ENCODE data around the gene IGLL5. TPM values are rescaled to one million over a fixed set of nuclear protein-coding genes. Genes with fewer than 3 reads are reported as not detected.

The IGLL5 gene
- total RNA-seq, 2 donors from 2014 or later: 0.58 to 0.77 TPM

DNA sequence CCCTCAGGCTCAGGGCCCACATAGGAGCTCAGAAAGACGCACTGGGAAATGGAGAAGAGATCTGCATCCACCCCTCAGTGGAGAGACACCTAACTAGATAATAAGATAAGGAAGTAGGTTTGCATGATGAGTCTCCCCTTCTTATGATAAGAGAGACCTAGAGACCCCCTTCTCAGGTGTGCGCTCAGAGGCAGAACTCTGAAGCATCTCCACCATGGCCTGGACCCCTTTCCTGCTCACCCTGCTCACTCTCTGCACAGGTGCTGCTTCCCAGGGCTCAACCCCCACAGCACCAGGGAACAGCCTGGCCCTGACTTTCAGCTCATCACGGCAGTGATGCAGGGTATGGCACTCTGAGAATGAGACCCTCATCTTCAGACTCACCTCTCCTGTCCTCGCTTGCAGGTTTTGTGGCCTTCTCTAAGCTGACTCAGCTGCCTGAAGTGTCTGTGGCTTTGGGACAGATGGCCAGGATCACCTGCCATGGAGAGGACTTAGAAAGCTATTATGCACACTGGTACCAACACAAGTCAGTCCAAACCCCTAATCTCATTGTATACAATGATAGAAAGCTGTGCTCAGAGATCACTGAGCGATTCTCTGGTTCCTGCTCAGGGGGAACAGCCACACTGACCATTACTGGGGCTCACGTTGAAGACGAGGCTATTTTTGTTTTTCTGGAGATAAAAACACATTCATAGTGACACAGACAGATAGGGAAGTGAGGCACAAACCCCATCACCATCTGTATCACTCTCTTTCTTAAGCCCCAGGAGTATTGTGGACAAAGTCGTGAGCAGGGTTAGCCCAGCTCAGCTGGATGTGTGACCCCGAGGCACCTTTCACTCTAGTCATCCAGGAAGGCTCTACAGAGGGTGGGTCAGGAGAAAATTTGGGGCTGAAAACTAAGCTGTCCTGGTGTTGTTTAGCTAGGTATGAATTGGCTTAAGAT is 29.7 kb upstream of the IGLL5 start:
- DNase-seq: no peak
- intact Hi-C loops (cut with DNase I): loop anchor here in 1 of 2 donors (10.0 kb wide), 1 partner anchor 87 kb away; no protein-coding TSS in a partner anchor
- ATAC-seq: no peak

DNA sequence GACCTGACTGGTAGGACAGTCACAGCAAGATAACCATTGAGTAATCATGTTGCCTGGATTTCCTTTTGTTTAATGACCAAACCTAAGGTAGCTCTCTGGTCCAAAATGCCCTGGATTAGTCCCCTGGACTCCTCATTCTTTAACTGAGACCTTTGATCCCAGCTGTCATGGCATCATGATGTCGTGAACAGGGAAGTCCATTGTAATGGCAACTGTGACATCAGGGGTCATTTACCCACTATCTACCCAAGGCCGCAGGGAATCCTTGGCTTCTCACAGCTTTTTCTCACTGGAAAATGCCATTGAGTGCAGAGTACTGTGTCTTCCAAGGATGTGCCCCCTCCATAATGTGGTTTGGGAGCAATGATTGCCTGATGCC is 29.1 kb upstream of the IGLL5 start:
- ATAC-seq: no peak
- no peak for DNase-seq
- intact Hi-C loops (cut with DNase I): loop anchor here in 1 of 2 donors (10.0 kb wide), 1 partner anchor 86 kb away; no protein-coding TSS in a partner anchor

DNA sequence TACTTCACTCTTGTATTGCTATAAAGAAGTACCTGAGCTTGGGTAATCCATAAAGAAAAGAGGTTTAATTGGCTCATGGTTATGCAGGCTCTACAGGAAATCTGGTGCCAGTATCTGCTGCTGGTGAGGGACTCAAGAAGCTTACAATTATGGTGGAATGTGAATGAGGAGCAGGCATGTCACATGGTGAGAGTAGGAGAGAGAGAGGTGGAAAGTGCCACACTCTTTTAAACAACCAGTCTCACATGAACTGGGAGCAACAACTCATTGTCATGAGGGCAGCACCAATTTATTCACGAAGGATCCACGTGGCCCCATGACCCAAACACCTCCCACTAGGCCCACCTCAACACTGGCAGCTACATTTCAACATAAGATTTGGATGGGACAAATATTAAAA is 24.6 kb upstream of the IGLL5 start:
- intact Hi-C loops (cut with DNase I): no loop called here
- ATAC-seq (no peak), DNase-seq (no peak)

DNA sequence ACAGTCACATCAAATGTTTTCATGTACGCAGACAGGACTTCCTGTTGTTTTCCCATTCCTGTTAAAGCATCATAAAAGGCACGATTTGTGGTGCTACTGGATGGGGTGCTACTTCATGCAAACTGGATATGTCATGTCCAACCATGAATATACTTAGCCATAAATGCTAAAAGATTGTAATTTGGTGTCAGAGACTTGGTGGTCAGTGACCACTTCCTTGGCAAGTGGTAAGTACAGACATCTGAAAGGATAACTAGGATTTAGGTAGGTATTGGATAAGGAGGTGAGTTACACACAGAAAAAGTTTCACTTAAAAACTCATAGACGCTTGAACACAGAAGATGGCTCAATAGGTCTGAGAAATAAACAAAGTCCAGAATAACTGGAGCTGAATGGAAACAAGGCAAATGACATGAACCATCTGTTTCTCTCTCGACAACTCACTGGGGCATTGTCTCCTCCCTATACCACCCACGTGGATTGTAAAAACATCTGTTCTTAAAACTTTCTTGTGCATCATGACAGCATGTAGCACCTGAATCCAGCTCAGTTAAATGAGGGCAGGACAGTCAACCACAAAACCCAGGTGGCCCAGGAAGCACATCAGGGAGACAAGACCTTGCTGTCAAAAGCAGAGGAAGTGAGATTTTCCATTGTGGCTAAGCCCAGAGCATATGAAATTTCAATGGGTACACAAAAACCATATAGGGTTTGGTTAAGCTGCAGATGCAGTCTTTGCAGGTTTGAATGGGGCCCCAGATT is 22.1 kb upstream of the IGLL5 start:
- DNase-seq: no peak
- intact Hi-C loops (cut with DNase I): no loop called here
- ATAC-seq: peak in 1 of 2 donors; percentile 46

DNA sequence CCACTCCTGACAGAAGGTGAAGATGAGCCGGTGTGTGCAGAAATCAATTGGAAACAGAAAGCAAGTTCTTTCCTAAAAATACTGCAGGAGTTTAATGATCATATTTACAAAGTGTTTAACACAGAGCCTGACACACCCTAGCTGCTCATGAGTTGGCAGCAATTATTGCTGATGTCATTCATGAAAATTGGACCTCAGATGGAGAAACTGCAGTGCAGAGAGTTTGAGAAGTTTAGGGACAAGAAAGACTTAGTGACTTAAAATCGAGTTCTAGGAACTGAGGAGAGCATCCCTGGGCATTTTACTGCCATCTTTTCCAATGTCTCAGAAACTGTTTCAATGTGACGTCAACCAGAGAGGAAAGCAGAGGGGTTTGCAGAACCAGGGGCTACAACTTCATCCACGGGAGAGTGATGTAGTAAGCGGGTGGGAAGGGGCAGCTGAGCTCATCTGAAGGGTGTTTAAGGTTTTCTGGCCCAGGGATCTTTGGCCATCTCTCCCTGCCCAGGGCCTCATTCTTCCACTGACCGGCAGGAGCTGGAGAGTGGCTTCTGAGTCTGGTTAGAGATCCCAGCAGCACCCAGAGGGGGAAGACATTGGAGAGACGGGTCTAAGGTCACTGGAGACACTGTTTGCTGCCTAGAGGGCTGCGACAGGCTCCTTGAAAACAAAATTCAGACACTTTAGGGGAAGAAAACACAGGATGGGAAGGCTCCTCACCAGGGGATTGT is 21.1 kb upstream of the IGLL5 start:
- intact Hi-C loops (cut with DNase I): no loop called here
- no peak for DNase-seq
- ATAC-seq: peak in 1 of 2 donors; percentile 67

DNA sequence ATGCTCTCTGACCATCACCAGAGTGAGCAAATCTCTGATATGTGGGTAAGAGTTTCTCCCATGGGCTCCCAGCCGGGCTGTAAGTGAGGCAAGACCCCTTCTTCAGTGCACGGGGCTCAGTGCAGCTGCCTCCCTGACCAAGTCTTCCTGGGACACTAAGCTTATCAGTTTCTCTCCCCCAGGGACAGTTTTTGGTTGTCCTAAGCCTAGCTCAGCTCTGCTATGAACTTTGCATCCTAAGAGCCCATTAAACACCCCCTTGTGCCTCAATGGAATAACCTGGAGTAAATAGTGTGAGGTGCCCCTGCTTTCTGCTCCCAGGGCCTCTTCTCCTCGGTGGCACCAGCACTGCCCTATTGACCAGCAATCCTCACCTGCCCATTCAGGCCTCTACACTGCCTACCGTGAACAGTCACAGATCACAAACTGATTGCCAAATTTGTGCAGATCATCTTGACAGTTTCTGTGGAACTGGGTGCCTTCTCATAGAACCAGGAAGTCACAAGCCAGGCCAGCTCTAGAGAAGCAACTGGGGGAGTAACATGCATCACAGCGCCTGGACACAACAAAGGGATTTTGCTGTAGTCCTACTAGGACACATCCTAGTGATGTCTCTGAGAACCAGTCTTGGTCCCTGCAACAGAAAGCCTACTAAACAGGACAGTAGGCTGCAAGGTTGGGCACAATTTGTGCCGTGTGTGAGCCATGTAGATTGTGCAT is 19.5 kb upstream of the IGLL5 start:
- no peak for DNase-seq
- no peak for ATAC-seq

DNA sequence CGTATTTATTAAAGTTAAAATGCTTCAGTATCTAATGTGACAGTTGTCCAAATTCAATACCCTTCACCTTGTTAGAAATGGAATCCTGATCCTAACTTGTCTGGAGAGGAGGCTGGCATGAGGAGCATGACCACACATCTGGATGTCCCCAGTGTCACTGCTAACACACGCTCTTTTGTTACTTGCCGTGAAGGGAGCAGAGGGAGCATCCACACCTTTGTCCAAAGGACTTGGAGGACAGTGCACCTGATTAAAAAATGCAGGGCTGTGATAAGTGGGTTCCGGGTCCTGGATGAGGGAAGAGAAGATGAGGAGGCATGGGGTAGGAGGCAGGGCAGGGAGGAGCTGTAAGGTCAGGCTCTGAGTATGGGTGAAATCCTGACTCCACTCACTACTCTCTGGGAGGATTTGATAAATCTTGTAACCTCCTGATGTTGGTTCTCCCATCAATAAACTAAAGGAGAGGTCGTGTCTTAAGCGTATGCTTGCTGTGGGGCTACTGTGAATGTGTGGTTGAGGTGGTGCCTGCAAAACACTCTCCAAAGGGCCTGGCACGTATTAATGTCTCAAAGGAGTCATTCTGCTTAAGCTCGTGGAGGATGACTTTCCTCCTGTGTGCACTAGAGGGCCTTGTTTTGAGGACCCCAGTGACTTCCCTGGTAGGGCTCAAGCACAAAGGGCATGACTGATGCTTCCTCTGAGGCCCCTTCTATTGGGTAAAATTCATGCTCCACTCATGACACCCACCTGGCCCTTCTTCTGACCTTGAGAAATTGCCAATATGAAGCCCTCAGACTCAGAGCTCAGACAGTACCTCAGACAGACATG is 16.8 kb upstream of the IGLL5 start:
- DNase-seq (no peak), ATAC-seq (no peak)
- intact Hi-C loops (cut with DNase I): no loop called here

More for the DNA sequence above, 19.5 kb upstream of the IGLL5 start:
- intact Hi-C loops (cut with DNase I): no loop called here

DNA sequence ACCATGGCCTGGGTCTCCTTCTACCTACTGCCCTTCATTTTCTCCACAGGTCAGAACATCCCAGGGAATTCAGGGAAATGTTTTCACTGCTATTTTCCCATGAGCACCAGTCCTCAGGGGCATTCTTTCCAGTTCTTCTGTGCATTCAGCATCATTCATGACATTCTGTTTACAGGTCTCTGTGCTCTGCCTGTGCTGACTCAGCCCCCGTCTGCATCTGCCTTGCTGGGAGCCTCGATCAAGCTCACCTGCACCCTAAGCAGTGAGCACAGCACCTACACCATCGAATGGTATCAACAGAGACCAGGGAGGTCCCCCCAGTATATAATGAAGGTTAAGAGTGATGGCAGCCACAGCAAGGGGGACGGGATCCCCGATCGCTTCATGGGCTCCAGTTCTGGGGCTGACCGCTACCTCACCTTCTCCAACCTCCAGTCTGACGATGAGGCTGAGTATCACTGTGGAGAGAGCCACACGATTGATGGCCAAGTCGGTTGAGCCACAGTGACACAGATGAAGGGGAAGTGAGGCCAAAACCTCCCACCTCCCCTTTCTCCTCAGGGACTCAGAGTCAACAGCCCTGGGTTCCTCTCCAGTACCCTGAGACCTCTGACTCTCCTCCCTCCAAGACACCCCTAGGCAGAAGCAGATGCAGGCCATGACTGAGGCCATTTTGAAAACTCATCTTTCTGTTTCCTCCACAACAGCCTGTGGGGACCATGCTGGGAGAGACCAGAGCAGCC is 15.9 kb upstream of the IGLL5 start:
- DNase-seq (no peak), ATAC-seq (no peak)
- intact Hi-C loops (cut with DNase I): no loop called here

DNA sequence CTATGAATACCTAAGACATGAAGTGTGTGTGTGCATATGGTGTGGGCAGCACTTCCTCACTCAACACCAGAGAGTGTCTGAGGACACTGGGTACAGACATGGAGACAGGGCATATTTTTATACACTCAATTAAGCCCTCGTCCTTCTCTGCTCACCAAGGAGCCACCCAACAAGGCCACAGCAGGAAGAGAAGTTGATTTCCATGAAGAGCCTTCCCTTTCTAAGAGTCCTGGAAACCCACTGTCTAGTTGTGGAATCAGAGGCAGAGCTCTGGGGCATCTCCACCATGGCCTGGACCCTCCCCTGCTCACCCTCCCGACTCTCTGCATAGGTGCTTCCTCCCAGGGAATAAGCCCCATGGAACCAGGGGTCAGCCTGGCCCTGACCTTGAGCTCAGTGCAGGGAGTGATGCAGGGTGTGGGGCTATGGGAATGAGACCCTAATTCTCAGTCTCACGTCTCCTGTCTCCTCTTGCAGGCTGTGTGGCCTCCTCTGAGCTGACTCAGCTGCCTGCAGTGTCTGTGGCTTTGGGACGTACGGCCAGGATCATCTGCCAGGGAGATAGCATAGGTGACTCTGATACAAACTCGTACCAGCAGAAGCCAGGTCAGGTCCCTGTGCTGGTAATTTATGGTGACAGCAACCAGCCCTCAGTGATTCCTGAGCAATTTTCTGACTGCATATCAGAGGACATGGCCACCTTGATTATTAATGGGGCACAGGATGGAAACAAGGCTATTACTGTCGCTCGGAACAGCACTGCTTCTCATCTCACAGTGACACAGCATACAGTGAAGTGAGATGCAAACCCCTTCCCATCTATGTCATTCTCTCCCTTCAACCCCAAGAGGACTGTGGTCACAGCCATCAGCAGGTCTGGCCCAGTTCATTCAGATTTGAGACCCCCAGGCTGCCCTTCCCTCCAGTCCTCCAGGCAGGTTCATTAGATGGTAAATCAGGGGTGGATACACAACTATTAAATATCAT is 14.6 kb upstream of the IGLL5 start:
- intact Hi-C loops (cut with DNase I): no loop called here
- no peak for ATAC-seq
- DNase-seq: no peak

DNA sequence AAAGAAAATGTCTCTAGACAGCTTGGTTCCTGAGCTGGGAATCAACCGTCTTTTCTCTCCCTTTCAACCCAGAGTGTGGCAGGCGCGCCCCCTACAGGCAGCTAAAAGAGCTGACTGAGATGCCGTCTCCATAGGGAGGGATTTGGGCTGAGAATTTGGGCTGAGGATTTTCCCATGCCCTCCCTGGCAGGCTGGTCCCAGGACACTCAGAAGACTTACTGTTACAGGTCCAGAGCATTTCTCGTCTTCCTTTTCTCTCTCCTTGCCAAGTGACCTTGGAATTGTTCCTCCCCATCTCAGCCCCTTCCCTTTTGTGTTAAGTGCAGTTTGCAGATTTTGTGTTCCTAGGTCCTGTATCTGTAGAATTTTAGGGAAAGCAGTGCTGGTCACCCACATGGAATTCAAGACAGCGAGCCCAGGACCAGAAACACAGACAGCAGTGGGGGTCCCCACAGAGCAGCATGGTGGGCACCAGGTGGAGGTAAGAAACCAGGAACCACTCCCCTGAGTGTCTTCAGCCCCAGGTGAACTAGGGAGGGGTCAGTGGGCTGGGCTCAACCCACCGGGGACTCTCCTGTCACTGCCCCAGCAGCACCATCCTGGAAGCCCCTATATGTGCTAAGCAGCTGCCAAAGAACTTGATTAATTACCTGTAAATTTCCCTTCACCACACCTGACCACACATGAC is 9.9 kb upstream of the IGLL5 start:
- intact Hi-C loops (cut with DNase I): no loop called here
- peak; percentile 51 for DNase-seq

DNA sequence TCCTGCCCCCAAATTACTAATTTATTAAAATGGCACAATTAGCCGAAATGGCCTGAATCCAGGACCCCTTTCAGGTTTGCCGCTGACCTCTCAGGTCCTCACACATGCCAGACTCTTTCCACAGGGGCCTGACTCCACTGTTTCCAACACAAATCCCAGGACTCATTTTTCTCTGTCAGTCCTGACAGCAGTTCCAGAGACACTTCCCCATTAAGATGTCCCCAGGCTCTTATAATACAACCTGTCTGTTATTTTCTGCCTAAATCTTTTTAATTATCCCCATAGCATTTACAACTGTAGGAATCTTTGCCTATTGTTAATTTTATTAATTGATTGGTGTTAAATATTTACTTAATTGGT is 9.4 kb upstream of the IGLL5 start:
- DNase-seq (no peak), ATAC-seq (no peak)
- intact Hi-C loops (cut with DNase I): no loop called here

More for the DNA sequence above, 9.9 kb upstream of the IGLL5 start:
- ATAC-seq: peak in 1 of 2 donors; percentile 24

DNA sequence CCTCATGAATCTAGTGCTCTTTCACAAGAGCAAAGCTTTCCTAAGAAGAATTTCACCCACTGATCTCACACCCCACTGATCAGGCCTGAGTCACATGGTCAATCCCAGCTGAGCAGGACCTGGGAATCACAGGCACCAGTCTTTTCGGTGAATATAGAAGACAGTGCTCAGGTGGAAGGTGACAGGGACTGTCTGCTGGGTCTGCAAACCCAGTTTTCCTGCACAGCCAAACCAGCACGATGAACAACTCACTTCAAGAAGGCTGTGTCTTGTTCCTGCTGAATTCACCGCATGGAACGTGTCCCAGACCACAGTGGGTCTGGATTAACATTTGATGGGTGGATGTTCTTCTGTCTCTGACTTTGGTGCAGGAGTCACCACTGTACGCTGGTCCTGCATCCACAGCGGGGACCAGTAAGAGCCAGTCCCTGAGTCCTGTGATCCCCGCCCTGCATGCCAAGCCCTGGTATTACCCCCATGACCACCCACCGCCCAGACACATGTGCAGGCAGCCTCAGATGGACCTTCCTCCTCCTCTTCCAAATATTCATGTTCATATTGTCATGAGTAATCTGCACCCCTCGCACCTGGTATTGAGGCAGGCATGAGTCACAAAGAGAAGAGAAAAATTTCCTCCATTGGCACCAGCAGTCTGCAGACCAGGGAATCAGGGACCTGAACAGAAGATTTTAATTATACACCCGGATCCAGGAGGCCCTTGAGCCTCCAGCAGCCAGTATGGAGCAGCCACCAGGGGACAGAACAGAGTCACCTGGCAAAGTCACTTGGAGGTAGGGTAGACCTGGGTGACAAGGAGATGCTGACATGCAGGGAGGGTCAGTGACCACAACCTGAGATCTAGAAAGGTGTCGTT is 8.6 kb upstream of the IGLL5 start:
- ATAC-seq (no peak), DNase-seq (no peak)
- intact Hi-C loops (cut with DNase I): no loop called here

DNA sequence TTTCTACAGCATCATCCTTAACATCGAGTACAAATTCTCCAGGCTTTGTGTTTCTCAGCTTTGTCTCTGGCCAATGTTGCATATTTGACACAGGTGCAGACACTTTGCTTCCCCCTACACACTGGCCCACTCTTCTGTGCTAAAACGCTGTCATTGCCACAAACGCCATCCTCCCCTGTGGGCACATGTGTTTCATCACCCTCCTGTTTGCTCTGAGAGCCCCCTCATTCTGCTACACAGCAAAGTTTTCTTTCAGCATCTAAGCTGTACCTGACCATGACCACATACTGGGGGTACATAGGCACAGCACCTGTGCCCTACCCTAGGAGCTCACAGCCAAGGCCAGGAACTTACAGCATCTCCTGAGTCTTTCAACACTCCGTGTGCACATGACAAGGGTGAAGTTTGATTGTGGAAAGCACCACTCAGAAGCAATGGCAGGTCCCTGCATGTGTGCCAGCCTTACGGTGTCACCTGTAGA is 7.9 kb upstream of the IGLL5 start:
- intact Hi-C loops (cut with DNase I): no loop called here
- ATAC-seq: no peak
- DNase-seq: no peak

DNA sequence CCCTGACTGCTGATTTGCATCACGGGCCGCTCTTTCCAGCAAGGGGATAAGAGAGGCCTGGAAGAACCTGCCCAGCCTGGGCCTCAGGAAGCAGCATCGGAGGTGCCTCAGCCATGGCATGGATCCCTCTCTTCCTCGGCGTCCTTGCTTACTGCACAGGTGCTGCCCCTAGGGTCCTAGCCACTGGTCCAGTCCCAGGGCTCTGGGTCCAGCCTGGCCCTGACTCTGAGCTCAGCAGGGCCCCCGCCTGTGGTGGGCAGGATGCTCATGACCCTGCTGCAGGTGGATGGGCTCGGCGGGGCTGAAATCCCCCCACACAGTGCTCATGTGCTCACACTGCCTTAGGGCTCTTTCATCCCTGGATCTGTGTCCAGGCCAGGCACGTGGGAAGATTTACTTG is 7.0 kb upstream of the IGLL5 start:
- ATAC-seq: no peak
- DNase-seq: no peak
- intact Hi-C loops (cut with DNase I): no loop called here

All from left cardiac atrium (tissue), 4 donors.